HepG2 (cell line): Measurements from ENCODE around the gene P2RX6. TPM values are rescaled to one million over a fixed set of nuclear protein-coding genes. Genes with fewer than 3 reads are reported as not detected.

ENCODE experiments used
- ATAC-seq: fragments of 200-7000 bp; cut with Tn5 transposase; 3 replicates; pipeline ENCODE4 v1.9.1; 2020; ENCODE audit warnings: mild to moderate bottlenecking, moderate library complexity
- BruUV-seq: library from RNA; stranded (reverse); fragments of 400-500 nt; replicated peaks from 2 replicates; lab custom pipeline; 2021; lab: Mats Ljungman, UMichigan
- CTCF ChIA-PET: fragments of 300-600 bp; formaldehyde crosslinking; extraction: SDS; loops from one replicate; lab custom pipeline; 2021; ENCODE audit warnings: low total read pairs, inconsistent platforms, low intra/inter-chr PET ratio; lab: Yijun Ruan, JAX
- POLR2A ChIA-PET: fragments of 350-600 bp; sonication (Branson Sonifier 250); formaldehyde crosslinking; loops from one replicate; lab custom pipeline; 2020; ENCODE audit warnings: antibody characterized with exemption, inconsistent platforms; lab: Yijun Ruan, JAX
- DNase-seq: peaks from one replicate; pipeline ENCODE4 v3.0.0-alpha.2; 2015; ENCODE audit warnings: low spot score
- FAIRE-seq: peaks from 3 replicates; lab custom pipeline; 2011; peaks lifted over from hg19 to GRCh38; lab: Jason Lieb, UNC
- H2AFZ ChIP-seq: one replicate; pipeline ENCODE4 v1.6.1; 2011; ENCODE audit warnings: low read length, inconsistent platforms
- H3K27ac ChIP-seq: fragments of 300-600 bp; 3 replicates; pipeline ENCODE4 v1.8.0; 2011; ENCODE audit warnings: mixed run types, mild to moderate bottlenecking, mixed read lengths, low read length, inconsistent platforms; ENCODE audit not compliant: insufficient read depth; ENCODE audit errors: extremely low read length
- H3K27me3 ChIP-seq, 2 experiments: fragments of 200-600 bp in 1 of 2; 2 replicates in 1 of 2; 3 replicates in 1 of 2; pipeline versions ENCODE4 v1.6.0 to v1.8.0; 2011; ENCODE audit warnings: low read length in 2 of 2, mild to moderate bottlenecking in 2 of 2, moderate library complexity in 2 of 2, inconsistent platforms in 1 of 2; ENCODE audit not compliant: insufficient read depth in 2 of 2, control insufficient read depth in 1 of 2
- H3K36me3 ChIP-seq, 2 experiments: fragments of 200-600 bp in 1 of 2; replicated peaks in 1 of 2; 2 replicates in 1 of 2; 3 replicates in 1 of 2; pipeline versions ENCODE4 v1.5.1 to v1.8.0; 2011; ENCODE audit warnings: low read length in 2 of 2, inconsistent platforms in 1 of 2; ENCODE audit not compliant: insufficient read depth in 2 of 2, control insufficient read depth in 1 of 2
- H3K4me1 ChIP-seq: 2 replicates; pipeline ENCODE4 v1.5.1; 2012; ENCODE audit warnings: low read length, inconsistent platforms; ENCODE audit not compliant: insufficient read depth
- H3K4me2 ChIP-seq: 2 replicates; pipeline ENCODE4 v1.6.0; 2011; ENCODE audit warnings: low read depth, low read length, inconsistent platforms
- H3K4me3 ChIP-seq, 3 experiments: fragments of 200-600 bp in 1 of 3; sonication (generic), shearing (Covaris generic) in 1 of 3; replicated peaks in 1 of 3; 2 replicates each; pipeline ENCODE4 v1.5.1; 2011 to 2016; ENCODE audit warnings: low read length in 3 of 3, inconsistent platforms in 2 of 3, low read depth in 2 of 3, mild to moderate bottlenecking in 2 of 3, control low read depth in 1 of 3, mixed read lengths in 1 of 3; ENCODE audit not compliant: insufficient read depth in 1 of 3
- H3K79me2 ChIP-seq: one replicate; pipeline ENCODE4 v1.6.1; 2011; ENCODE audit warnings: low read length, inconsistent platforms; ENCODE audit not compliant: insufficient read depth
- H3K9ac ChIP-seq: 2 replicates; pipeline ENCODE4 v1.6.0; 2011; ENCODE audit warnings: mild to moderate bottlenecking, low read depth, low read length, inconsistent platforms; ENCODE audit not compliant: insufficient read depth
- H3K9me3 ChIP-seq: 2 replicates; pipeline ENCODE4 v1.5.1; 2012; ENCODE audit warnings: mild to moderate bottlenecking, low read length
- H4K20me1 ChIP-seq: 2 replicates; pipeline ENCODE4 v1.6.0; 2011; ENCODE audit warnings: inconsistent platforms, mild to moderate bottlenecking, low read length, moderate library complexity; ENCODE audit not compliant: insufficient read depth
- AGO2 ChIP-seq: fragments of 200-400 bp; formaldehyde crosslinking; optimal IDR thresholded peaks from 2 replicates; pipeline ENCODE3; 2017; ENCODE audit warnings: mild to moderate bottlenecking, low read depth, low read length, moderate library complexity
- DR1 ChIP-seq: sonication (generic); formaldehyde crosslinking; IDR thresholded peaks from 2 replicates; pipeline ENCODE4 v1.8.0; 2021; ENCODE audit warnings: mild to moderate bottlenecking, missing genetic modification reagents, inconsistent platforms
- REPIN1 ChIP-seq: sonication (generic); formaldehyde crosslinking; IDR thresholded peaks from 2 replicates; pipeline ENCODE4 v1.8.0; 2022; ENCODE audit warnings: missing genetic modification reagents, low read depth, mild to moderate bottlenecking, borderline replicate concordance
- TAF1 ChIP-seq: sonication (generic); formaldehyde crosslinking; IDR thresholded peaks from 2 replicates; pipeline ENCODE4 v1.4.0; 2020; ENCODE audit warnings: missing genetic modification reagents
- TFDP2 ChIP-seq: sonication (generic); formaldehyde crosslinking; IDR thresholded peaks from 2 replicates; pipeline ENCODE4 v1.4.0; 2020; ENCODE audit warnings: missing genetic modification reagents
- WGBS: methylation state at CpG from one replicate; pipeline ENCODE4 v1.1.6; 2017; ENCODE audit warnings: low lambda C conversion rate; 5-methylcytosine and 5-hydroxymethylcytosine counted together
- in situ Hi-C: cut with HindIII; loops from 2 replicates; pipeline ENCODE4 v1.10.0; 2017; ENCODE audit warnings: low pct_unique_long_range_greater_than_20kb; ENCODE audit not compliant: extremely low pct_ligation_motif_present
- intact Hi-C: fragments of 100-400 bp; cut with micrococcal nuclease; formaldehyde crosslinking; loops from one replicate; pipeline ENCODE4 v1.10.0; 2022; ENCODE audit not compliant: unreplicated experiment
- polyA plus RNA-seq, 8 experiments: library from polyadenylated mRNA; depleted of rRNA in 3 of 8; stranded (reverse) in 7 of 8; unstranded in 1 of 8; fragments of >200 nt; fragmentation: Illumina TruSeq in 4 of 8; extraction: Trizol in 4 of 8; gene quantifications; 2 replicates each; pipeline versions ENCODE4 v1.2.1 to v1.2.3, GENCODE V29; 2011 to 2016; ENCODE audit warnings: low read depth in 4 of 8, missing spikeins in 1 of 8, mixed read lengths in 1 of 8; ENCODE audit not compliant: insufficient read depth in 1 of 8
- total RNA-seq, 5 experiments: library from RNA; depleted of rRNA; stranded (reverse); fragments of >200 nt; fragmentation: Illumina TruSeq; extraction: Trizol; gene quantifications; 2 replicates each; pipeline ENCODE4 v1.2.3, GENCODE V29; 2016; ENCODE audit warnings: low read depth in 1 of 5
- TF ChIP-seq, protein P1 (sequence below): IDR thresholded peaks from 2 replicates; pipeline ENCODE4 v1.6.1; 2012; ENCODE audit warnings: inconsistent platforms

P2RX6 gene
- total and polyA plus RNA-seq, 2 of the 13 experiments (the other 11 are each of a cell fraction or from before 2014, with no cell fraction given) = 0.04 to 0.12 TPM

GRCh38 chr22:21029486-21030025 is 14.6 kb downstream of the P2RX6 start:
- H3K9ac ChIP-seq = no peak overlapping the region
- WGBS = 10% methylated on average over 5 of the region's 12 CpGs
- in situ Hi-C loops (no loop called here), intact Hi-C loops (no loop called here)
- H3K36me3 ChIP-seq = no peaks in the 10 kb centered on the region
- no peaks in the 10 kb centered on the region for H3K4me1 ChIP-seq
- DNase-seq (no peak), FAIRE-seq (no peak), ATAC-seq (no peak)
- no peak overlapping the region for H3K4me3 ChIP-seq
- POLR2A ChIA-PET = no interaction called here
- H3K27me3 ChIP-seq = peaks cover 17 to 64% of the 10 kb centered on the region in 2 experiments; a peak in 4 of 5 replicates
- H3K27ac ChIP-seq = no peak overlapping the region
- H3K4me2 ChIP-seq = no peak overlapping the region
- CTCF ChIA-PET = no interaction called here
- TF ChIP-seq, protein P1, sequence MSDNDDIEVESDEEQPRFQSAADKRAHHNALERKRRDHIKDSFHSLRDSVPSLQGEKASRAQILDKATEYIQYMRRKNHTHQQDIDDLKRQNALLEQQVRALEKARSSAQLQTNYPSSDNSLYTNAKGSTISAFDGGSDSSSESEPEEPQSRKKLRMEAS = no peak
- no peaks in the 10 kb centered on the region for H3K9me3 ChIP-seq
- BruUV-seq = no TSS peak
- no peak overlapping the region for H2AFZ ChIP-seq
- H3K79me2 ChIP-seq = no peaks in the 10 kb centered on the region
- no peaks in the 10 kb centered on the region for H4K20me1 ChIP-seq

DNA sequence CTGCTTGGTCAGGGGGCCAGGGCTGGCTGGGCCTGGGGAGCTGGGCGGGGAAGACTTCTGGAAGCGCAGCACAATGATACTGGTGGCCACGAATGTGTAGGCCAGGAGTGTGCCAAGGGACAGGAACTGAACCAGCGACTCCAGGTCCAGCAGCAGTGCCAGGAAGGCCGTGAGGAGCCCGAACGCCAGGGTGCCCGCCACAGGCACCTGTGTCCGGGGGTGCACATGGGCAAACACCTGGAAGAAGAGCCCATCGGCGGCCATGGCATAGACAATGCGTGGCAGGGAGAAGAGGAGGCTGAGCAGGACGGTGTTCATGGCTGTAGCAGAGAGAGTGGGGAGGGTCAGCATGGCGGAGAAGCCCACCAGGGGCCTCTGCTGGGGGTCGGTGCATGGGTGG is 15.1 kb downstream of the P2RX6 start:
- in situ Hi-C loops (no loop called here), intact Hi-C loops (no loop called here)
- H3K4me2 ChIP-seq = no peak overlapping the region
- FAIRE-seq (no peak), ATAC-seq (no peak), DNase-seq (no peak)
- peaks cover 17 to 64% of the 10 kb centered on the region in 2 experiments; a peak in 4 of 5 replicates for H3K27me3 ChIP-seq
- no TSS peak for BruUV-seq
- no peak overlapping the region for H3K9ac ChIP-seq
- H4K20me1 ChIP-seq = no peaks in the 10 kb centered on the region
- H3K4me1 ChIP-seq = no peaks in the 10 kb centered on the region
- H3K4me3 ChIP-seq = no peak overlapping the region
- no peak overlapping the region for H3K27ac ChIP-seq
- ChIA-PET CTCF (no interaction called here), POLR2A (no interaction called here)
- H3K9me3 ChIP-seq = no peaks in the 10 kb centered on the region
- H3K79me2 ChIP-seq = no peaks in the 10 kb centered on the region
- no peaks in the 10 kb centered on the region for H3K36me3 ChIP-seq
- no peak overlapping the region for H2AFZ ChIP-seq
- 26% methylated on average over 7 of the region's 15 CpGs for WGBS
- no peak for TF ChIP-seq TFDP2 (CRISPR knock-in tag)
- TF ChIP-seq REPIN1 (CRISPR knock-in tag) = no peak
- no peak for TF ChIP-seq DR1 (CRISPR knock-in tag)
- no peak for TF ChIP-seq TAF1 (CRISPR knock-in tag)
- no peak for TF ChIP-seq AGO2
